Measurements from ENCODE around the gene CNTNAP5.

- TF ChIP-seq CTCF (IDR thresholded peaks at IDR 0.05; ENCODE audit: control extremely low read depth in 1 of 3, insufficient read depth in 1 of 3, low read depth in 1 of 3, low read length in 3 of 3) (no peak), TCF12 (IDR thresholded peaks at IDR 0.05; ENCODE audit: low read depth, low read length) (no peak), ZNF274 (IDR thresholded peaks at IDR 0.05; ENCODE audit: borderline replicate concordance, extremely low read depth, low read length) (no peak), SIX5 (IDR thresholded peaks at IDR 0.05; ENCODE audit: low read depth, low read length) (no peak), CHD1 (IDR thresholded peaks at IDR 0.05; ENCODE audit: low read depth, low read length) (no peak), TAF1 (IDR thresholded peaks at IDR 0.05; ENCODE audit: low read depth, low read length) (no peak), GABPA (IDR thresholded peaks at IDR 0.05; ENCODE audit: borderline replicate concordance, insufficient read depth, low read length) (no peak), POLR2AphosphoS5 (IDR thresholded peaks at IDR 0.05; ENCODE audit: low read depth, low read length) (no peak), ATF3 (IDR thresholded peaks at IDR 0.05; ENCODE audit: insufficient read depth, low read depth, low read length) (no peak), BCL11A (IDR thresholded peaks at IDR 0.05; ENCODE audit: low read depth in 2 of 2, low read length in 2 of 2) (no peak)
Measured at GRCh38 chr2:124755386-124755785, 730.3 kb downstream of the CNTNAP5 start.

Data from H1 (cell line).